Ovary (tissue), 3 donors: ENCODE results near the gene MRPL17.

ENCODE experiments used
- CTCF ChIP-seq, 3 donors: fragments of 450-650 bp in 2 of 3; fragments of 200-600 bp in 1 of 3; IDR thresholded peaks; one replicate each; pipeline versions ENCODE4 v1.5.1 to v1.8.0; 2016 to 2022; ENCODE audit warnings: antibody characterized with exemption in 3 of 3, mild to moderate bottlenecking in 1 of 3
- POLR2A ChIP-seq: fragments of 450-650 bp; IDR thresholded peaks from one replicate; pipeline ENCODE4 v1.6.1; 2017; ENCODE audit warnings: antibody characterized with exemption, mild to moderate bottlenecking, moderate library complexity
- donor health status: DM: no; HTN: no; CAD: no.

GRCh38 chr11:6646071-6646470, 37.1 kb downstream of the MRPL17 start:
- TF ChIP-seq POLR2A: no peak
- TF ChIP-seq CTCF (IDR thresholded peaks at IDR 0.05): no peak
